OCI-LY7 (cell line): ENCODE data around the gene PAK3.

Experiments used
- EZH2phosphoT487 ChIP-seq: fragments of 200-600 bp; sonication (generic); IDR thresholded peaks from 2 replicates; pipeline ENCODE4 v1.6.1; 2018; ENCODE audit warnings: low read depth, borderline replicate concordance, mild to moderate bottlenecking, mixed run types, antibody characterized with exemption, low read length, moderate library complexity, mixed read lengths
- TF ChIP-seq, protein P1 (sequence below): fragments of 200-600 bp; sonication (generic); conservative IDR thresholded peaks from 2 replicates; pipeline ENCODE4 v1.5.1; 2014; ENCODE audit warnings: mild to moderate bottlenecking, antibody characterized with exemption, low read length, moderate library complexity, mixed read lengths

DNA sequence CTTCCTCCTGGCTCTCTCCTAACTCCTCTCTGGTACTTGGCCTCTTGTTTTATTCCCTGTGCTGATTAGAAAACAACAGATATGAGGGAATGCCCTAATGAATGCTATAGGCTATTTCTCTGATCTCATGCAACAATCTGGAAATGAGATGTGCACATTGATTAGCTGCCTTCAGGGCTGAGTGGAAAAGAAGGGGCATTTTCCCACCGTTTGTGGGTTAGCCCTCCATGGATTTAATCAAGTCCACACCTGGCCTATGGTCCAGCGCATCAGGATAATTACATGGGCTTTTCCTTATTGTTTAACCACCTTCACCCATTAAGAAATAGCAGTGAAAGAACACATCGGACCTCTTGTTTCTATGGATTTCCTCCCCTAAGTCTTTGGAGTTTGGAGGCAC lies 104.3 kb downstream of the PAK3 start:
- TF ChIP-seq, protein P1, sequence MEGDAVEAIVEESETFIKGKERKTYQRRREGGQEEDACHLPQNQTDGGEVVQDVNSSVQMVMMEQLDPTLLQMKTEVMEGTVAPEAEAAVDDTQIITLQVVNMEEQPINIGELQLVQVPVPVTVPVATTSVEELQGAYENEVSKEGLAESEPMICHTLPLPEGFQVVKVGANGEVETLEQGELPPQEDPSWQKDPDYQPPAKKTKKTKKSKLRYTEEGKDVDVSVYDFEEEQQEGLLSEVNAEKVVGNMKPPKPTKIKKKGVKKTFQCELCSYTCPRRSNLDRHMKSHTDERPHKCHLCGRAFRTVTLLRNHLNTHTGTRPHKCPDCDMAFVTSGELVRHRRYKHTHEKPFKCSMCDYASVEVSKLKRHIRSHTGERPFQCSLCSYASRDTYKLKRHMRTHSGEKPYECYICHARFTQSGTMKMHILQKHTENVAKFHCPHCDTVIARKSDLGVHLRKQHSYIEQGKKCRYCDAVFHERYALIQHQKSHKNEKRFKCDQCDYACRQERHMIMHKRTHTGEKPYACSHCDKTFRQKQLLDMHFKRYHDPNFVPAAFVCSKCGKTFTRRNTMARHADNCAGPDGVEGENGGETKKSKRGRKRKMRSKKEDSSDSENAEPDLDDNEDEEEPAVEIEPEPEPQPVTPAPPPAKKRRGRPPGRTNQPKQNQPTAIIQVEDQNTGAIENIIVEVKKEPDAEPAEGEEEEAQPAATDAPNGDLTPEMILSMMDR: no peak
- TF ChIP-seq EZH2phosphoT487: no peak
